K562 (cell line): ENCODE results near the gene PSME1. TPM values are rescaled to one million over a fixed set of nuclear protein-coding genes. Genes with fewer than 3 reads are reported as not detected.

ENCODE experiments used
- ARHGAP35 ChIP-seq: fragments of 450-650 bp; IDR thresholded peaks from 2 replicates; pipeline ENCODE4 v1.6.1; 2018; ENCODE audit not compliant: partially characterized antibody
- CGGBP1 ChIP-seq: fragments of 250-450 bp; sonication (Bioruptor Pico); IDR thresholded peaks from 2 replicates; pipeline ENCODE4 v1.9.0; 2021; ENCODE audit warnings: mild to moderate bottlenecking
- DDX20 ChIP-seq: fragments of 450-650 bp; IDR thresholded peaks from 2 replicates; pipeline ENCODE4 v1.6.1; 2016; ENCODE audit warnings: missing genetic modification characterization, low read depth, mild to moderate bottlenecking, missing compliant biosample characterization, moderate library complexity
- ERF ChIP-seq: fragments of 450-650 bp; formaldehyde crosslinking; IDR thresholded peaks from 2 replicates; pipeline ENCODE4 v1.4.0; 2020; ENCODE audit warnings: mild to moderate bottlenecking, mixed read lengths
- GTF2B ChIP-seq: IDR thresholded peaks from 2 replicates; pipeline ENCODE4 v1.6.1; 2011; ENCODE audit not compliant: insufficient read length; ENCODE audit errors: extremely low read depth
- HDAC3 ChIP-seq: fragments of 450-650 bp; IDR thresholded peaks from 2 replicates; pipeline ENCODE4 v1.6.1; 2018; ENCODE audit warnings: borderline replicate concordance, mild to moderate bottlenecking, moderate library complexity; ENCODE audit not compliant: partially characterized antibody
- MBD2 ChIP-seq: sonication (generic); IDR thresholded peaks from 2 replicates; pipeline ENCODE4 v1.6.1; 2016; ENCODE audit warnings: low read depth, borderline replicate concordance
- NCOA1 ChIP-seq: fragments of 450-650 bp; IDR thresholded peaks from 2 replicates; pipeline ENCODE4 v1.6.1; 2016; ENCODE audit warnings: low read depth
- POLR2B ChIP-seq: fragments of 450-650 bp; IDR thresholded peaks from 2 replicates; pipeline ENCODE4 v1.6.1; 2018; ENCODE audit warnings: low read depth; ENCODE audit not compliant: partially characterized antibody
- SETDB1 ChIP-seq: IDR thresholded peaks from one replicate; pipeline ENCODE4 v1.6.1; 2012; ENCODE audit warnings: low read length, control low read depth, inconsistent platforms
- SRSF9 ChIP-seq: fragments of 200-400 bp; formaldehyde crosslinking; IDR thresholded peaks from 2 replicates; pipeline ENCODE4 v1.6.1; 2017; ENCODE audit warnings: low read depth, low read length, borderline replicate concordance
- SUPT5H ChIP-seq: fragments of 450-650 bp; IDR thresholded peaks from 2 replicates; pipeline ENCODE4 v1.6.1; 2016
- TRIM24 ChIP-seq, 2 experiments: fragments of 450-650 bp; IDR thresholded peaks; 2 replicates each; pipeline ENCODE4 v1.6.1; 2016
- WHSC1 ChIP-seq: IDR thresholded peaks from one replicate; pipeline ENCODE4 v1.6.1; 2012; ENCODE audit warnings: low read length, control low read depth, inconsistent platforms
- YBX1 ChIP-seq: fragments of 450-650 bp; IDR thresholded peaks from 2 replicates; pipeline ENCODE4 v1.7.1; 2016; ENCODE audit warnings: mild to moderate bottlenecking
- ZBTB7A ChIP-seq: IDR thresholded peaks from 2 replicates; pipeline ENCODE4 v1.6.1; 2011; ENCODE audit warnings: low read depth, mild to moderate bottlenecking, low read length, moderate library complexity, borderline replicate concordance; ENCODE audit not compliant: control insufficient read depth
- ZC3H8 ChIP-seq: fragments of 450-650 bp; IDR thresholded peaks from 2 replicates; pipeline ENCODE4 v1.6.1; 2017
- ZNF311 ChIP-seq: fragments of 250-450 bp; sonication (Bioruptor Pico); IDR thresholded peaks from 2 replicates; pipeline ENCODE4 v1.4.0; 2020; ENCODE audit warnings: mild to moderate bottlenecking, moderate library complexity
- ZNF644 ChIP-seq: fragments of 200-800 bp; sonication (Bioruptor generic); IDR thresholded peaks from 2 replicates; pipeline ENCODE4 v1.6.1; 2016; ENCODE audit warnings: low read depth, missing genetic modification characterization, missing compliant biosample characterization
- ZNF655 ChIP-seq: fragments of 250-450 bp; sonication (Bioruptor Pico); IDR thresholded peaks from 2 replicates; pipeline ENCODE4 v1.5.0; 2021
- ZZZ3 ChIP-seq: fragments of 450-650 bp; IDR thresholded peaks from 2 replicates; pipeline ENCODE4 v1.6.1; 2016; ENCODE audit warnings: antibody characterized with exemption, mild to moderate bottlenecking, moderate library complexity
- polyA plus RNA-seq, 8 experiments: library from polyadenylated mRNA; depleted of rRNA in 4 of 8; stranded (reverse) in 5 of 8; unstranded in 3 of 8; fragments of >200 nt; fragmentation: Nextera tagmentation in 2 of 8; fragmentation: Illumina TruSeq in 1 of 8; extraction: Ambion mirVana in 2 of 8; extraction: Trizol in 1 of 8; gene quantifications; 2 replicates each; pipeline versions ENCODE4 v1.2.1 to v1.2.3, GENCODE V29; 2011 to 2014; ENCODE audit warnings: inconsistent platforms in 1 of 8, missing spikeins in 1 of 8
- total RNA-seq, 7 experiments: library from RNA; depleted of rRNA in 6 of 7; stranded (reverse); fragments of >200 nt in 6 of 7; fragmentation: Illumina TruSeq in 2 of 7; extraction: Trizol in 2 of 7; gene quantifications; 2 replicates each; pipeline versions ENCODE4 v1.2.1 to v1.2.3, GENCODE V29; 2011 to 2021; ENCODE audit warnings: low replicate concordance in 1 of 7
- TF ChIP-seq, protein P1 (sequence below): IDR thresholded peaks from 3 replicates; pipeline ENCODE4 v1.6.1; 2011; ENCODE audit warnings: borderline replicate concordance, mild to moderate bottlenecking; ENCODE audit not compliant: insufficient read length, insufficient read depth
- TF ChIP-seq, protein P2 (sequence below): fragments of 450-650 bp; IDR thresholded peaks from 2 replicates; pipeline ENCODE4 v1.6.1; 2018; ENCODE audit not compliant: partially characterized antibody

Gene PSME1
- total and polyA plus RNA-seq, 9 of the 15 experiments (the other 6 are each of a cell fraction or from before 2014, with no cell fraction given) = 20.3 to 180 (median 67.5) TPM

GRCh38 chr14:24095271-24096068 is 40.5 kb upstream of the PSME1 start (continued):
- TF ChIP-seq, protein P1, sequence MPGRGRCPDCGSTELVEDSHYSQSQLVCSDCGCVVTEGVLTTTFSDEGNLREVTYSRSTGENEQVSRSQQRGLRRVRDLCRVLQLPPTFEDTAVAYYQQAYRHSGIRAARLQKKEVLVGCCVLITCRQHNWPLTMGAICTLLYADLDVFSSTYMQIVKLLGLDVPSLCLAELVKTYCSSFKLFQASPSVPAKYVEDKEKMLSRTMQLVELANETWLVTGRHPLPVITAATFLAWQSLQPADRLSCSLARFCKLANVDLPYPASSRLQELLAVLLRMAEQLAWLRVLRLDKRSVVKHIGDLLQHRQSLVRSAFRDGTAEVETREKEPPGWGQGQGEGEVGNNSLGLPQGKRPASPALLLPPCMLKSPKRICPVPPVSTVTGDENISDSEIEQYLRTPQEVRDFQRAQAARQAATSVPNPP = no peak
- peak; percentile 61 for TF ChIP-seq GTF2B
- no peak for TF ChIP-seq SRSF9
- TF ChIP-seq DDX20 (tag) = no peak
- TF ChIP-seq ZNF655 (CRISPR knock-in tag) = no peak
- peak; percentile 87 for TF ChIP-seq SUPT5H
- TF ChIP-seq HDAC3 = no peak
- TF ChIP-seq MBD2 = 0 out of 2 replicates have a peak, but pooled peaks have one; percentile 19
- TF ChIP-seq WHSC1 = no peak
- TF ChIP-seq YBX1 = no peak
- TF ChIP-seq ZNF644 = no peak; the same call in 1 of the 2 replicates
- no peak for TF ChIP-seq NCOA1
- TF ChIP-seq SETDB1 = no peak
- TF ChIP-seq, protein P2, sequence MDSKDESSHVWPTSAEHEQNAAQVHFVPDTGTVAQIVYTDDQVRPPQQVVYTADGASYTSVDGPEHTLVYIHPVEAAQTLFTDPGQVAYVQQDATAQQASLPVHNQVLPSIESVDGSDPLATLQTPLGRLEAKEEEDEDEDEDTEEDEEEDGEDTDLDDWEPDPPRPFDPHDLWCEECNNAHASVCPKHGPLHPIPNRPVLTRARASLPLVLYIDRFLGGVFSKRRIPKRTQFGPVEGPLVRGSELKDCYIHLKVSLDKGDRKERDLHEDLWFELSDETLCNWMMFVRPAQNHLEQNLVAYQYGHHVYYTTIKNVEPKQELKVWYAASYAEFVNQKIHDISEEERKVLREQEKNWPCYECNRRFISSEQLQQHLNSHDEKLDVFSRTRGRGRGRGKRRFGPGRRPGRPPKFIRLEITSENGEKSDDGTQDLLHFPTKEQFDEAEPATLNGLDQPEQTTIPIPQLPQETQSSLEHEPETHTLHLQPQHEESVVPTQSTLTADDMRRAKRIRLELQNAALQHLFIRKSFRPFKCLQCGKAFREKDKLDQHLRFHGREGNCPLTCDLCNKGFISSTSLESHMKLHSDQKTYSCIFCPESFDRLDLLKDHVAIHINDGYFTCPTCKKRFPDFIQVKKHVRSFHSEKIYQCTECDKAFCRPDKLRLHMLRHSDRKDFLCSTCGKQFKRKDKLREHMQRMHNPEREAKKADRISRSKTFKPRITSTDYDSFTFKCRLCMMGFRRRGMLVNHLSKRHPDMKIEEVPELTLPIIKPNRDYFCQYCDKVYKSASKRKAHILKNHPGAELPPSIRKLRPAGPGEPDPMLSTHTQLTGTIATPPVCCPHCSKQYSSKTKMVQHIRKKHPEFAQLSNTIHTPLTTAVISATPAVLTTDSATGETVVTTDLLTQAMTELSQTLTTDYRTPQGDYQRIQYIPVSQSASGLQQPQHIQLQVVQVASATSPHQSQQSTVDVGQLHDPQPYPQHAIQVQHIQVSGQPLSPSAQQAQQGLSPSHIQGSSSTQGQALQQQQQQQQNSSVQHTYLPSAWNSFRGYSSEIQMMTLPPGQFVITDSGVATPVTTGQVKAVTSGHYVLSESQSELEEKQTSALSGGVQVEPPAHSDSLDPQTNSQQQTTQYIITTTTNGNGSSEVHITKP = peak; percentile 75
- TF ChIP-seq ZBTB7A = peak; percentile 43; the same call in 1 of the 2 replicates
- peak; percentile 83 for TF ChIP-seq POLR2B
- no peak for TF ChIP-seq ZC3H8
- TF ChIP-seq CGGBP1 = no peak
- TF ChIP-seq TRIM24 (IDR thresholded peaks at IDR 0.05) = no peak
- no peak for TF ChIP-seq ZNF311 (CRISPR knock-in tag)
- TF ChIP-seq ZZZ3 = no peak
- no peak for TF ChIP-seq ERF (CRISPR knock-in tag)
- no peak for TF ChIP-seq ARHGAP35
